Medulla oblongata (tissue), 1 donor: ENCODE results near the gene NSG2.
"Not testable (repeated sequence)": the region's sequence is repeated elsewhere in the genome, so short reads cannot be mapped to it uniquely, and the experiment has no call there.

Experiments used
- DNase-seq: peaks from one replicate; pipeline ENCODE4 v3.0.0-alpha.2; 2015; ENCODE audit errors: extremely low spot score

Gene NSG2

DNA sequence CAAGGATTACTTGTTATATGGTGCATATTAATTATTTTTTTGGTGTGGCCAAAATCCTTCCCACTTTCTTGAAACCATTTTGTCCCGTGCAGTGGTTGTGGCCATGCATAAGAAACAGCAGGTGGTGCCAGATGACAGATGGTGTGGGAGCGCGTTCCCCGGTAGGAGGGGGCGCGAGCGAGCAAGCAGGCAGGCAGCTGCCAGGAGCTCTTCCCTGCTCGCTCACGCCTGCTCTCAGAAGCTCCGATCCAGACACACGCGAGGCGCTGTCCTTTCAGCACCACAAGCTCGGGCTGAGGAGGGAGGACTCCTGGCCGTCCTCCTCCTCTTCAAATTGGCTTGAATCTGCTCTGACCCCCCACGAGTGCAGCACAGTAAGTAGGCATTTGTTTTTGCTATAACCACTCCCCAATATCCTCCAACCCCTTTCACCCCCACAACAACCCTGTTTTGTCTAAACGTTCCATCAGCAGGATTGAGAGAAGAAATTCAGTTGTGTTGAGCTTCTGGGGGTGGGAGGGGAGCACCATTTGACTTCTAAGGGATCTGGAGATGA, at the start of gene NSG2:
Gene NSG2 (plus strand): TSS at position 237 of the 556 bp plus-strand sequence. CDS start 1,050 bp downstream, outside the sequence.
- peak; percentile 94 for DNase-seq

DNA sequence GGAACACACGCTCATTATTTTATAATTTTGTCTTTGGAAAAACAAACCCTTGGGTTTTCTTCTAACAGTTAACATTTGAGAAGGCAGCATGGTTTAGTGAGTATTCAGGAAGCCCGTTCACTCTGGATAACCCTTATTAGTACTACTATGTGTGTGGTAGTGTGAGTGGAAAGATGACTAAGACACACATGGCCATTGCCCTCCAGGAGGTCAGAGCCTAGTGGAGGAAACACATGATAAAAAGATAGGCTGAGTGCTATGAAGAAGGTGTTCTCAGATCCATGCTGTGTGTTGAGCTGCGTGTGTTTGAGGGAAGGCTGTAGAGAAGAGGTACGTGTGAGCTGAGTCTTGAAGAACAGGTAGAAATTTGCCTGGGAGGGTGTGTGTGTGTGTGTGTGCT, 48.2 kb upstream of the NSG2 start:
- DNase-seq, result no peak

DNA sequence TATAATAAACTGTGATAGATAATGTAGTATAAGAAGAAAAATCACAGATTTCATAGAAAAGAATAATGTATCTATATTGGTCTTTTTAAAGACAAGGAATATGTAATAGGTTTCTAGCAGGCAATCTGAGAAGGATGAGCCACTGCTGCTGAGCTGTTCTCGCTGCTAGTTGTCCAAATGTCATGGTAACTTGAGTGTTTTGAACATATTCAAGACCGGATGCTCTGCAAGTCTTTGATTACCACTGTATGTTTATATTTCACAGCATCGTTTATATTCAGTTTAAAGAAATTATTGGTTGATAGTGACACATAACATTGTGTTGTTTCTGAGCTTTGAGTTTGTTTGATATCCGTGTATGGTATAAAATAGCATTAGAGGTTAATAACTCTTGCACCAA, 47.0 kb upstream of the NSG2 start:
- DNase-seq, result no peak

DNA sequence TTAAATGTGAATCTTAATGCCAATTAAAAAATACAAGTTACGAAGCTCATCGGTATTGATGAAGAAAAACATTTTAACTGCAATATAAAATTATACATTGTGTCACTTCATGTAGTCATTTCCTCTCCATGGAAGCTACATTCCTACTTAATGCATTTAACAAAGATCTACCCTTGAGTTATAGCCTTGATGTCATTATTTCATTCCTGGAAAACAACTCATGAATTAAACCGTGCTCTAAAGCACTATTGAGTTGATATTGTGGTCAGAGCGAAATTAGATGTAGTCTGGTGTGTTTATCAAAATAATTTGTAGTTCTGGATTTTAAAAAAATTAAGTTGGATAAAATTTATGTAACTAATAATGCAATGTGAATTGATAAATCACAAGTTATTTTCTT, 45.4 kb upstream of the NSG2 start:
- DNase-seq, result no peak

DNA sequence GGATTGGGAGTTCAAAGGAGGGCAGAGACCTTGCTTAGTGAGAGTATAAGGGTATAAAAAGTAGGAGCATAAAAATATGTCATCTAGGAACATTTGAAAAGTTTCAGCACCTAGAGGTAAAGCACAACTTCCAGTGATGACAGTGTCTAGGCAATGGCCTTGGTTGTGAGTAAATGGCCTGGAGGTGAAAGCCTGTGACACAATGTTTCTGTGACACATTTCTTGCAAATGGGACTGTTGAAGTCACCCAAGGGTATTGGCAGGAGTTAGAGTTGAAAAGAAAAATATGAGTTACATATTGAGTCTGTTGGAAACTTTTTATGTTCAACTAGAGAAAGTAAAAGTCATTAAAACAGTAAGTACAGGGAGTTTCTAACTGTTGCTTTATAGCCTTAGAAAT, 41.7 kb upstream of the NSG2 start:
- no peak for DNase-seq

DNA sequence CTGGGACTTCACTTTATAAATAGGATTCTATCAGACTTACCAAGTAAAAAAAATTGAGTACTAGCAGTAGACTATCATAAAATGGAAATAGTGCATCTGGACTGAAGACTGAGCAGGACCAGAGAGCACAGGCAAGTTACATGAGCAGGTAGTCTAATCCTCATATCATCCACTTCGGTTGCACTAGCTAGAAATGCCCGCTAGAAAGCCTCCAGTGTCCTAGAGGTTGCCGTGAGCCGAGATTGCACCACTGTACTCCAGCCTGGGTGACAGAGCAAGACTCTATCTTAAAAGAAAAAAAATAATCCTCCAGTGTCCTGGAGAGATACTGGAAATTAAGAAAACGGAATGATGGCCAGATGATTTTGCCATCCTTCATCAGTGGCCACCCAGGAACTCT, 36.6 kb upstream of the NSG2 start:
- DNase-seq, result no peak

DNA sequence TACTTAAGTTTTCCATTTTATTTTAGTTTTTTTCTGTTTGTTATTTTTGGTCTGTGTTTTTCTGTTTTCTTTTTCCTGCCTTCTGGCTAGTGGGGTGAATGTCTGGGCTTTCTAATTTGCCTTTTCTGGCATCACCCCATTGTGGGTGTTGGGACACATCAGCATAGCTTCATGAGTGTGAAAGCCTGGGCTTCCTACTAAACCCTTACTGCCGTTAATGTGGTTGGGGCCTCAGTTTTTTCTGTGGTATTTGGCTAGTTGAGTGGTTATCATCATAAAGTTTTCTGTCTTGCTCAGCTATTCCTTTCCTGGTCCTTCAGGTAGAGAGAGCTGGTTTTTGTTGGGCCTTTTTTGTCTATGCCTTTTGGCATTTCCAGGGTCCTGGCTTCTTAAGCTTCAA, 35.1 kb upstream of the NSG2 start:
- no peak for DNase-seq

DNA sequence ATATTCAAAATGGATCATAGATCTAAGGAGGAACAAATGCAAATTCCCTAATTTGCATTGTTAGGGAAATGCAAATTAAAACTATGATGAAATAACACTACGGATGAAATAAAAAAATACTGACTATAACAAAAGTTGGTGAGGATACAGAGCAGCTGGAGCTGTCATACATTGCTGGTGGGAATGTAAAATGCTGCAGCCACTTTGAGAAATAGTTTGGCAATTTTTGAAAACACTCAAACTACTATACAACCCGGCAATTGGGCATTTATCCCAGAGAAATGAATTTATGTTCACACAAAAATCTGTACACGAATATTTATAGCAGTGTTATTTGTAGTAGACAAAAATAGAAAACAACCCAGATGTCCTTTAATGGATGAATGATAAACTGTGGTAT, 34.1 kb upstream of the NSG2 start:
- DNase-seq, result no peak

DNA sequence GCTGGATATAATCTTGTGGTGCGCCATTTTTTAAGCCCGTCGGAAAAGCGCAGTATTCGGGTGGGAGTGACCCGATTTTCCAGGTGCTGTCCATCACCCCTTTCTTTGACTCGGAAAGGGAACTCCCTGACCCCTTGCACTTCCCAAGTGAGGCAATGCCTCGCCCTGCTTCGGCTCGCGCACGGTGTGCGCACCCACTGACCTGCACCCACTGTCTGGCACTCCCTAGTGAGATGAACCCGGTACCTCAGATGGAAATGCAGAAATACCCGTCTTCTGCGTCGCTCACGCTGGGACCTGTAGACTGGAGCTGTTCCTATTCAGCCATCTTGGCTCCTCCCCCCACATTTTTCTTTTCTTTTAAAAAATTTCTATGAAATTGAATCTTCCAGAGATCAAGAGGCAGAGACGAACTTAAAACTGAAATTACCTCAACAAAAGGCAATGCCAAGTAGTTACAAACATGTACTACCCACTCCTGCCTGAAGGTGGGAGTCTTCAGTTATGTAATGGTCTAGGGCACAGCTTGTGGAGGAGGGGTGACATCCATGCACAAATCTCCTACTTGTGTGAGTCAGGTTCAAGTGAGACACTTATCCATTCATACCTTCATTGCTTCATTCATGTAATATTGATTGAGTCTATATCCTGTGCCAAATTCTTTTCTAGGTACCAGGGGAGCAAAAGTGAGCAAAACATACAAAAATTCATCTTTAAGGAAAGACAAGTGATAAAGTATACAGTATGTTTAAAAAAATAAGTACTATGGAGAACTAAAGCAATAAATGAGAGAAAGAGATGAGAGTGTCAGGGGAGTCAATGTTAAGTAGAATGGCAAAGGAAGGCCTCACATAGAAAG, 25.2 kb upstream of the NSG2 start:
- not testable (repeated sequence) for DNase-seq

DNA sequence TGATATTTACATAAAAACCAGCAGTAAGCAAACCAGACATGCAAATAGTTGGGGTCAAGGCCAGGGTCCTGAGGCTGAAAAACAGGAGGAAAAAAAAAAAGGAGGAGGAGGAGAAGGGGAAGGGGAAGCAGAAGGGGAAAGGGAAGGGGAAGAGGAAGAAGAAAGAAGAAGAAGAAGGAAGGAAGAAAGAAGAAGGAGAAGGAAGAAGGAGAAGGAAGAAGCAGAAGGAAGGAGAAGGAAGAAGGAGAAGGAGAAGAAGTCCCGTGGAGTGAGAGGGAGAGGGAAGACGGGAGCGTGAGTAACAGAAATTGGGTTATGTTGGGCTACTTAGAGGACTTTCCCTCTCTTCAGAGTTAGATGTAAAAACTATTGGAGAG, 24.6 kb upstream of the NSG2 start:
- DNase-seq, result no peak

DNA sequence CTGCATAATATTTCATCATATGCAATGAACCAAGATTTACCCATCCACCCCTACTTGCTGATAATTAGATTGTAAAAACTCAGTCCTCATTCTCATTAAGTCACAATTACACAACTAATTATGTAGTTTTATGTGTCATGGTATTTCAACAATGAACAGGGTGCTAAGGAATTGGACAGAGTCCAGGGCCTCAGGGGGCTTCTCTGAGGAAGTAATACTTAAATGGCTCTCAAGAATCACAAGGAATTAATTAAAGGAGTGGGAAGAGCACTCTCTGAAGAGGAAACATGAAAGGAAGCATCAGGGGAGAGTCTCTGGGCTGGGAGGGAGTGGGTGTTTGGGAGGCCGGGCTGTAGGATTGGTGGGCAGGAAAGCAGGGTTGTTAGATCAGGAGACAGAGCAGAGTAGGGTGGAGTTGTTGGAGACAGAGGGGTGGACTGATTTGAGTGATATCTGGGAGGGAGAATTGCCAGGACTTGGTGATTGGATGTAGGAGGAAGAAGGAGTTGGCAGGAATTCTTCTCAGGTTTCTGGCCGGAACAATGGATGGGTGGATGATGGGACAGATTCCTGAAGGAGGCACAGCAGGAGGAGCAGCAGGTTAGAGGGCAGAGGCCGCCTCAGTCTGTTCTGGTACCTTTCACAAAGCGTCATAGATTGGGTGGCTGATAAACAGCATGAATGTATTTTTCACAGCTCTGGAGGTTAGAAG, 23.0 kb upstream of the NSG2 start:
- DNase-seq, result no peak

DNA sequence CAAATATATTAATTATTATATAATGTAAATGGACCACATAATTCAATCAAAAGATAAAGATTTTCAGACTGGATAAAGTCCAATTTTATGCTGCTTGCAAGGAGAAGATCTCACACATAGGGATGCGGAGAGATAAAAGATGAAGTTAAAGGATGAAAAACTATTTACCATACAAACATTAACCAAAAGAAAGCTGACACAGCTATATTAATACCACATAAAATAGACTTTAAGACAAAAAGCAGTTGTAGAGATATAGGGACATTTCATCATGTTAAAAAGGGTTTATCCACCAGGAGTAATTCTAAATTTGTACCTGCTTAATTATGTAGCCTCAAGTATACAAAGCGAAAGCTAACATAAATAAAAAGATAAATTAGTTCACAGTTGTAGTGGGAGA, 15.2 kb upstream of the NSG2 start:
- no peak for DNase-seq

DNA sequence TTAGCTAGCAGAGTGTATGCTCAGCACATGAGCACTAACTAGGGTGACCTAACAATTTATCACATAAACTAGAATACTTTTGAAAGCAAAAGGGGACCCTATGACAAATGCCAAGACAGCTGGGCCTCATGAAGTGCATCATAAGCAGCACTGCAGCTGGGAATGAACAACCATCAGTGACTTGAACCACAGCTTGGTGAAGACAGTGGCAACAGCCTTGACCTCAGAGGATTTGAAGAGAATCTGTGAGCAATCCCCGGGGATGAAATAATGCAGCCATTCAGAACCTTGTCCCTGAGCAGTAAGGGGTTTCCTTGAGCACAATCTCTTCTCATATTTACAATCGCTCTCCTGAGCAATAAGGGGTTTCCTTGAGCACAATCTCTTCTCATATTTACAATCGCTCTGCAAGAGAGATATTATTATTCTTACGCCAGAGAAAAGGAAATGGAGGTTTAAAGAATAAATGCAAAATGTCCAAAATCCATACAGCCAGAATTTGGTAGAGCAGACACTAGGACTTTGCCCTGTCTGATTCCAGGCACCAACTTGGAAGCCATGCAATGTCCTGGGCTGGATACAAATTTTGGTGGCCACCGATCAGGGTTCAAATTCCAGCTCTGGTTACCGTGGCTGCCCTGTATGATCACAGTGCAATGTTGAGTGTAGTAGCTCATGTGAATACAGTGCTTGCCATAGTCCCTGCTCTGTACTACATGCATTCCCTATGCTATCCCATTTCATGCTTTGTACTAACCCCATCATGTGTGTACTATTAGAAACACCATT, 846 bp upstream of the NSG2 start:
- no peak for DNase-seq

DNA sequence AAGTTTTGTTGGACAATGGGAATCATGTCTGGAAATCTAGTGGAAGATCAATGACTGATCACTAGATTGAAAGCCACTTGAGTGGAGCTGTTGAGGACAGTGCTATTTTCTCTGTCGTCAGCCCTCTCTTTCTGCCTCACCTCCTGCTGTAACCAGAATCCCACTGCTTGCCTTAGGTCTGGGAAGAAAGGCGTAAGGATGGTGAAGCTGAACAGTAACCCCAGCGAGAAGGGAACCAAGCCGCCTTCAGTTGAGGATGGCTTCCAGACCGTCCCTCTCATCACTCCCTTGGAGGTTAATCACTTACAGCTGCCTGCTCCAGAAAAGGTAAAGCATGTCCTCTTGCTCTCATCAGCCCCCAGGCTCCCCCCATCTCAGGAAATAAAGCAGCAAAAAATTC, 1.1 kb downstream of the NSG2 start:
- DNase-seq, result no peak

DNA sequence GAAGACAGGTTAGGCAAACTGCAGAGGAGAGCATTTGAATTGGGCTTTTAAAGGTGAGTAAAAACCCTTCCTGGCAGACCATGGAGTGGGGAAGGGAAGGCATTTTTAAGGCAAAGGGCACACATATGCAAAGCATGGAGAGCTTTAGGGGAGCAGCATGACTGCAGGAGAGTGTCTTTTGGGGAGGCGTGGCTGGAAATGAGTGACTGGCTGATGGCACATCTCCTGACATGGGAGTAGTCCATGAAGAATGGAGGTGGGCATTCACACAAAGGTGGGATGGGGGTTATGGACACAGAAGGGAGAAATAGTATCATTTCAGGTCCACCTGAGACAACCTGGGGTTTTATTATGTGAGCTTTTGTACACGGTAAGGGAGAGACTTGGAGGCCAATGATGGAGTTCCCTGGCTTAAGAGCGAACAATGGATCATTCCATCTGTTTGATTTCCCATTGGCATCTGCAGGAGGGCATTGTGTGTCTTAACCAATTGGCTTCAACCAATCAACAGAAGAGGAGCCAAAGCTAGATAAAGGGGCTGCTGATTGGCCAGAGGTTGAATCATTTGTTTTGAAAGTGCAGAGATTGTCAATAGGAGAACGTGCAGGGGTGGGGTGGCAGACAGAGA, 2.1 kb downstream of the NSG2 start:
- DNase-seq, result no peak

DNA sequence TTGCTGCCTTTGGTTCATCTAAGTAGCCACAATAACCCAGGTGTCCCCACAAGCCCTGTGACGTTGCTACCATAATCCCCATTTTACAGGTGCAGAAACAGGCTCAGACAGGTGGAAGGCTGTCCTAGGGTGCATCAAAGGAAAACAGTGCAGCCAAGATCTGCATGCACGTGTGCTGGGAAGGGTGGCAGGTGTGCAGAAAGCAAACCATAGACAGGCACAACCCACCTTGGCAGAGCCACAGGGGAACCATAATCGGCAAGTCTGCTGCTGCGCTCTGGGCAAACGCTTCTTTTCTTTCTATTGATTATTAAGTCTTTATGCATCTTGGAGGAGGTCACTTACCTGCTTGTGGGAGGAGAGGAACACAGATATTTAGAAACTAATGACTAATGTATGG, 7.1 kb downstream of the NSG2 start:
- no peak for DNase-seq

DNA sequence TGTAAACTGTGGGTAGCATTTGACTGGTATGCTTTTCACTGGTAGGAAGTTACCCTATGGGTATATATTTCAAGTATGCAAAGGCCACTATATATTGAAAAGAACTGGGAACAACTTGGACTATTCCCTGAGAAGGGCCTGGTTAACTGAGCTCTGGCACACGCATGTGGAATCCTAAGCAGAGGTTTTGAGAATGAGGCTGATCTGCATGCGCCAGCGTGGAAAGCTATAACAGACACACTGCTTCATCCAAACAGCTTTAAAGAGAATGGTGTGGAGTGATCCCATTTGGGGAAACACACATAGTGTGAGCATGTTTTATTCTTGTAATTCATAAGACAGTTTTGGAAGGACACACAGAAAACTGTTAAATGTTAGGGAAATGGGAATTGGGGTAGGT, 8.4 kb downstream of the NSG2 start:
- DNase-seq, result no peak

DNA sequence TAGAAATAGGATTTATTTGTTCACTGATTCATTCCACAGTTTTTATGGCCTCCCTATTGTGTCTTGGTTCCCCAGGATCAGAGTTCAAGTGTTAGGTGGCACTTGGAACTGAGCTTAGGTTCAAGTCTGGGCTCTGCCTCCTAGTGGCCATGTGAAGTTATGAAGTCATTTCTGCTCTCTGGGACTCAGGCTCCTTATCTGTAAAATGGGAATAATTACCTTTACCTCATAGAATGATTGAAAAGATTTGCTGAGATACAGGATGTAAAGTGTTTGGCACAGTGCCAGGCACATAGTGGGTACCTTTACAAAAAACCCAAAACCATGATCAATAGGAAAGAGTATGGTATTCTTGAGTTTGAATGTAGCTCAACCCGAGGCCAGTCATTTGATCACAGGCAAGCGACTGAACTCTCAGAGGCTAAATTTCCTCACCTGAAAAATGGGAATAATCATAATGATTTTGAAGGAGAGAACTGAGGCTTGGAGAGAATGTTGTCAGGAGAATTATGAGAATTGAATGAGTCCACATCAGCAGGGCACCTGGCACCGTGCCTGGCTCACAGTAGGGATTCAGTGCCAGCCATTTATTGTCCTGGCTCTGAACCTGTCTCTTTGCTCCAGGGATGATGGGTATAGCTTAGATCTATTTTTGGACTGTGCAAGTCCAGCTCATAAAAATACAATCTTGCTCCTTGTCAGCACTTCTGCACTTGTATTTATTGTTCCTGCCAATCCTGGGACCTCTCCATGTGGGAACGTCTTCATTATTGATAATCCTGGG, 10.8 kb downstream of the NSG2 start:
- no peak for DNase-seq

DNA sequence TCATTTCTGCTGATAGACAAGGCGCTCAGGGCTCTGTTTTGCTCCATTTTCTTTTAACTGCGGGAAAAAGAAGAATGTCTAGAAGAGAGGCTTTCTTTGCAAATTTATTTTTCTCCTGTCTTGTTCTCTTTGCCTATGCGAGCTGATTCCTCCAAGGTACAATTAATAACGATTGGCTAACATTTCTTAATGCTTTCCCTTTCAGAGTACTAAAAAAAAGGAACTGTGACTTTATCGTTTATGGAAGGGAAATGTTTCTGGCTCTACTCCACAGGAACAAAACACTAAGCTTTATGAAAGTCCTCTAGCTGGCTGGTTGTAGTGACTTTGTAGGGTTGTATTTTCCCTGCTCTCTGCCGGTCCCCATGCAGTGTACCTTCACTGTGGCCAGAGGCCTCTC, 11.7 kb downstream of the NSG2 start:
- DNase-seq, result no peak

DNA sequence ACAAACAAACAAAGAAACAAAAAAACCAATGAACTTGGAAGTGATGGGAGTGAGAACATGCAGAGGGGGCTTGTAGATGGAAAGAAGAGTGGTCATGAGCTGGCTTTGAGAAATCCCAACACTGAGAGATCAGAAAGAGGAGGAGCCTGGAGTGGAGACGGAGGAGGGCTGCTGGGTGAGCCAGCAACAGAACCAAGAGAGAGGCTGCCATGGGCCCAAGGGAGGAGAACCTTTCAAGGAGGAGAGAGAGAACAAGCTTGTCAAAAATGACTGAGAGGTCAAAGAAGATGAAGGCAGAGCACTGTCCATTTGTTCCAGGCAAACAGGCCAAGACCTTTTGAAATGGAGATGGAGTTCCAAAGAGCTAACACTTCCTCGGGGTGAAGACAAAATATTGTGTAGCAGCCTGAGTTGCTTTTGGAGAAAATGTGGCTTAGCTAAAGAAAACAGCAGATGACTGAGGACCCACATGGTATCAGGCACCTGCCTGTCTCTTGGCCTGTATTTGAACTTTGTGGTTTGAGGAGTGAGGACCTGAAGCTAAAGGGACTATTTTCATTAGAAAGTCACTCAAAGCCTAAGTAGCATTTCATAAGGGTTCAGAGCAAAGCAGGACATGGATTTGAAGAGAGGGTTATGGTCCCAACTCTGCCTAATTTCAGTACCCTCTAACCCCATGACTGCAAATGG, 13.1 kb downstream of the NSG2 start:
- no peak for DNase-seq
